Measurements from ENCODE around the gene GIGYF2. TPM values are rescaled to one million over a fixed set of nuclear protein-coding genes. Genes with fewer than 3 reads are reported as not detected.

GIGYF2 gene
- total RNA-seq, 4 donors from 2014 or later: 62.6 to 88.3 (median 67.7) TPM

- Histone ChIP-seq H3K4me1 (peaks cover 0 to 13% (median 4%) of the 10 kb centered on the region in 3 donors), H3K9me3 (no peaks in the 10 kb centered on the region), H3K4me3 (no peak overlapping the region), H3K27ac (no peak overlapping the region), H3K36me3 (no peaks in the 10 kb centered on the region), H3K27me3 (peaks cover 42% of the 10 kb centered on the region)
- 51% methylated on average over 7 of the region's 17 CpGs; no CpG with 5 or more reads in 1 of the 2 donors for WGBS, 2 donors (ENCODE audit: low coverage in 1 of 2)
- ATAC-seq: no peak
- TF ChIP-seq EP300 (IDR thresholded peaks at IDR 0.05): no peak
- TF ChIP-seq CTCF (IDR thresholded peaks at IDR 0.05): no peak
- no peak for TF ChIP-seq POLR2AphosphoS5 (IDR thresholded peaks at IDR 0.05)
- TF ChIP-seq POLR2A (IDR thresholded peaks at IDR 0.05): no peak
Observed at GRCh38 chr2:232880764-232881351, 183.7 kb downstream of the GIGYF2 start.

- ATAC-seq: no peak
- H3K27ac ChIP-seq: no peak overlapping the region
- no peak for TF ChIP-seq CTCF (IDR thresholded peaks at IDR 0.05)
- no peak for TF ChIP-seq POLR2AphosphoS5 (IDR thresholded peaks at IDR 0.05)
- TF ChIP-seq EP300 (IDR thresholded peaks at IDR 0.05): no peak
- TF ChIP-seq POLR2A (IDR thresholded peaks at IDR 0.05): no peak
- no peaks in the 10 kb centered on the region for H3K36me3 ChIP-seq
- no peaks in the 10 kb centered on the region for H3K9me3 ChIP-seq
- peaks cover 40% of the 10 kb centered on the region for H3K27me3 ChIP-seq
- no CpG with 5 or more reads among the region's 17 CpGs for WGBS, 2 donors (ENCODE audit: low coverage in 1 of 2)
- H3K4me1 ChIP-seq: peaks cover 0 to under 1% (median 0%) of the 10 kb centered on the region in 3 donors
- H3K4me3 ChIP-seq: no peak overlapping the region
Observed at GRCh38 chr2:232882085-232882484, 185.0 kb downstream of the GIGYF2 start.

GRCh38 chr2:232882505-232883115 lies 185.5 kb downstream of the GIGYF2 start:
- H3K27me3 ChIP-seq: peaks cover 40% of the 10 kb centered on the region
- no peak overlapping the region for H3K4me3 ChIP-seq
- ATAC-seq: no peak
- no peaks in the 10 kb centered on the region for H3K36me3 ChIP-seq
- no peak overlapping the region for H3K27ac ChIP-seq
- no peak for TF ChIP-seq EP300 (IDR thresholded peaks at IDR 0.05)
- TF ChIP-seq POLR2A (IDR thresholded peaks at IDR 0.05): no peak
- TF ChIP-seq POLR2AphosphoS5 (IDR thresholded peaks at IDR 0.05): no peak
- TF ChIP-seq CTCF (IDR thresholded peaks at IDR 0.05): no peak
- H3K4me1 ChIP-seq: no peaks in the 10 kb centered on the region
- no peaks in the 10 kb centered on the region for H3K9me3 ChIP-seq
- WGBS, 2 donors (ENCODE audit: low coverage in 1 of 2): 100% methylated on average over 2 to 5 of the region's 20 CpGs

- H3K36me3 ChIP-seq: no peaks in the 10 kb centered on the region
- no peak for ATAC-seq
- no peak overlapping the region for H3K27ac ChIP-seq
- no peak overlapping the region for H3K4me3 ChIP-seq
- H3K9me3 ChIP-seq: no peaks in the 10 kb centered on the region
- 100% methylated on average over 1 of the region's 29 CpGs; no CpG with 5 or more reads in 1 of the 2 donors for WGBS, 2 donors (ENCODE audit: low coverage in 1 of 2)
- TF ChIP-seq POLR2A (IDR thresholded peaks at IDR 0.05): no peak
- TF ChIP-seq CTCF (IDR thresholded peaks at IDR 0.05): no peak
- TF ChIP-seq EP300 (IDR thresholded peaks at IDR 0.05): no peak
- no peak for TF ChIP-seq POLR2AphosphoS5 (IDR thresholded peaks at IDR 0.05)
- no peaks in the 10 kb centered on the region for H3K4me1 ChIP-seq
- H3K27me3 ChIP-seq: peaks cover 40% of the 10 kb centered on the region
Observed at GRCh38 chr2:232883116-232883721, 186.1 kb downstream of the GIGYF2 start.

Data from gastroesophageal sphincter (tissue), 4 donors.